Fibroblast of the aortic adventitia (primary cell): ENCODE data around the gene DDO. TPM values are rescaled to one million over a fixed set of nuclear protein-coding genes. Genes with fewer than 3 reads are reported as not detected.
A peak's percentile ranks its signal among the peaks of the same experiment; 100 is the strongest.

ENCODE experiments used
- DNase-seq: peaks from one replicate; pipeline ENCODE4 v3.0.0-alpha.2; 2010; ENCODE audit warnings: low read depth
- H3K4me3 ChIP-seq: 2 replicates; pipeline ENCODE4 v1.5.1; 2011; ENCODE audit warnings: low read depth, mild to moderate bottlenecking, control low read depth, low read length, moderate library complexity
- CTCF ChIP-seq: IDR thresholded peaks from 2 replicates; pipeline ENCODE4 v1.5.1; 2011; ENCODE audit warnings: mild to moderate bottlenecking, low read length, control low read depth, inconsistent platforms; ENCODE audit not compliant: insufficient read depth
- total RNA-seq: library from RNA; depleted of rRNA; stranded (reverse); fragments of >200 nt; gene quantifications from 2 replicates; pipeline ENCODE4 v1.2.3, GENCODE V29; 2012; ENCODE audit warnings: low replicate concordance

Gene DDO
- total RNA-seq, 1 donor: 1.3 TPM

DNA sequence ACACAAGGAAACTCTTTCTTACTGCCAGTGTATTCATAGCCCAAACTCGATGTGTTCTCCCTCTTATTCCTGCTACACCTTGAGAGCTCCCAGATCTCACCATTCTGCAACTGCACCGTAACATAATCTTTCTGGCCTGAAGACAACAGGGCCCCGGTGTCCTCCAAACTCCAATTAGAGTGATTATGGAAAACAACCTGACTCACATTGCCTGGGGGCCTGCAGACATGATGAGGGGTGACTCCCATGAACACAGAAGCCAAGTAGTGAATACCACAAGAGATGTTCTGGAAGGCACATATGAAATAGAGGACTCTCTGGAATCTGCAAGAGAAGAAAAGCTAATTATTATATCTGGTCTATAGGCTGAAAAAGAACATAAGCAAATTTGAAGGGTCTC, 41.3 kb upstream of the DDO start:
- no peak overlapping the region for H3K4me3 ChIP-seq
- no peak for DNase-seq
- no peak for TF ChIP-seq CTCF

GRCh38 chr6:110449541-110449895, 34.1 kb upstream of the DDO start:
- TF ChIP-seq CTCF: no peak
- DNase-seq: peak; percentile 5
- no peak overlapping the region for H3K4me3 ChIP-seq

- no peak for DNase-seq
- TF ChIP-seq CTCF: no peak
- no peak overlapping the region for H3K4me3 ChIP-seq
Measured at GRCh38 chr6:110448846-110449540, 33.6 kb upstream of the DDO start.

DNA sequence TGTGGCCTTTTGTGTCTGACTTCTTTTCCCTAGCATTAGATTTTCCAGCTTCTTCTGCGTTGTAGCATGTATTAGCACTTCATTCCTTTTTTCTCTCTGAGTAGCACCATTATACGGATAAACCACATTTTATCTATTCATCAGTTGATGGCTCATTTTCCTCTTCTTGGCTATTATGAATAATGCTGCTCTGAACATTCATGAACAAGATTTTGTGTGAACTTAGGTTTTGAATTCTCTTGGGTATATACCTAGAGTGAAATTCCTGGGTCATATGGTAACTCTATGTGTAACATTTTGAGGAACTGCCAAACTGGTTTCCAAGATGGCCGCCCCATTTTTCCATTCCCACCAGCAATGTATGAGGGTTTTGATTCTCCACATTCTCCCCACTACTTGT, 32.4 kb upstream of the DDO start:
- no peak overlapping the region for H3K4me3 ChIP-seq
- no peak for TF ChIP-seq CTCF
- no peak for DNase-seq

DNA sequence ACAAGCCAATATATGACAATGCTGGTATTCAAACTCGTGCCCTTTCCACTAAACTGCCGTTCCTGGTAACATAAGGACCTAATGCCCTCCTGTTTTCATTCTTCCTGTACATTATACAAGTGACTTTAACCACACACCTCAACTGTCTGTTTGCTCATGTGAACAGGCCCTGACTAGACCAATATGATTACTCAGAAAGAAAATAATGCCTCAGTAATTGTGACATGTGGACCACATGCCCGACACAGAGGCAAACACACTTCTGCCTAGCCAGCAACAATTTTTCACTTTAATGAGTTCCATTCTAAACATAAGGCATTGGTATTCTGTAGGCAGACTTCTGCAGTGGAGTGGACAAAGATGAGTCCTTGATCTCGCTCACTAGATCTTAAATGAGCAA, 31.0 kb upstream of the DDO start:
- DNase-seq: no peak
- H3K4me3 ChIP-seq: no peak overlapping the region
- TF ChIP-seq CTCF: no peak

DNA sequence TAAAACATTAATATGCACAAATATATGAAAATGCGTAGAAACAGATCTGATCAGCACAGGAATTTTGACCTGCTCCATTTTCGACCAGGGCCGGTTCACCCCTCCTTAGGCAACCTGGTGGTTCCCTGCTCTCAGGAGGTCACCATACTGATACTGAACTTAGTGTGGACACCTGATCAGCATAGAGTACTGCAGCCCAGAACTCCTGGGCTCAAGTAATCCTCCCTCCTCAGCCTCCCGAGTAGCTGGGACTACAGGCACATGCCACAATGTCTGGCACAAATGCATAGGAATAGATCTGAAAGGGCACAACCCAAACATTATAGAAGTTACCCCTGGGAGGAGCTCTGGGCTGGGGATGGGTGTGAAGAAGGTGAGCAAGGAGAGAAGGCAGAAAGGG, 24.7 kb upstream of the DDO start:
- no peak for TF ChIP-seq CTCF
- DNase-seq: no peak
- H3K4me3 ChIP-seq: no peak overlapping the region

DNA sequence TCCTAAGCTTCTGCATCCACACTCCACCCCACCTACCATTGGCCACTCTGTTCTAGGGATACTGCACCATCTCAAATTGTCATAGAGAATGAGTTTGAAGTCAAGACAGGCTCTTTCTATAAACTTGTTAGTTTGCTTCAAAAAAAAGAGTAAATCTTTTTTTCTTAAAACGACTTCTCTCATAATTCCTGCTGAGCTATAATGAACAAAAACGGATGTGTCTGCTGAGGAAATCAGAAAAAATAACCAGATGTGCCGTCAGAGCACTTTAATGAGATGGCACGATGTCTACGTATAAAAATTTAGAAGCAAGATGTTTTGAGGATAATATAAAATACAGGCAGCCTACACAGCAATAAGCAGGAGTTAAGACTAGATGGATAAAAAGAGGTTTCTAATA, 24.0 kb upstream of the DDO start:
- H3K4me3 ChIP-seq: no peak overlapping the region
- TF ChIP-seq CTCF: no peak
- DNase-seq: no peak
